GM21447 (cell line): ENCODE data around the gene HEATR3.

Experiments used
- ATAC-seq: cut with Tn5 transposase; IDR thresholded peaks from one replicate; pipeline ENCODE4 v1.9.1; 2021; ENCODE audit not compliant: unreplicated experiment

HEATR3 gene

DNA sequence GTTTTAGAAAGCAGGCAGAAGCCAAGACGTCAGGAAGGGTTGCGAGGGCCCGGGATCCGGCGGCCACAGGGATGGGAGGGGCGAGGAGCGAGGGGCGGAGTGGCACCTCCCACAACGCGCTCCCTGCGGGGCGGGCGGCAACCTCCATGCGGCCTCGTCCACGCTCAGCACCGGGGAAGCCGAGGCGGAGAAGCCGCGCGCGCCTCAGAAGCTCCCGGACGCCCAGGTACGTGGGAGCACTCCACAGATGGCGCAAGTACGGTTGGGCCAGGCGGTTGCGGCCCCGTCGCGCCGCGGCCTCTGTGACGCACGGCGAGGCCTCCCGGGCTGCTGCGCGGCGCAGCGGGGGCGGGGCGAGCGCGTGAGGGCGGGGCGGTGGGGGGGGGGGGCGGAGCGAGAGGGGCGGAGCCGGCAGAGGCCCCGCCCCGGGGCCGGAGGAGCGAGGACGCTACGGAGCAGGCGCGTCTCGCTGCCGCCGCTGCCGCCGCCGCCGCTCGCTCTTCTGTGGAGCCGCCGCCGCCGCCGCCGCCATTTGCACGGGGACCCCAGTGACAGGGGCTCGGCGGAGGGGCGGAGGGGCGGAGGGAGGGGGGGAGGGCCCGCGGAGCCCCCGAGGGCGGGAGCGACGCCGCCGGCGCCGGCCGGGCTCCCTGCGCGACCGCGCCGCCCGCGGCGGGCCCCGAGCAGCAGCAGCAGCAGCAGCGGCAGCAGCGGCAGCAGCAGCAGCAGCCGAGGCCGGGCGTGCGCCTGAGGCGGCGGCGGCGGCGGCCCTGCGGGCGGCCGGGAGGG is 87.2 kb downstream of the HEATR3 start, which contains the start of gene TENT4B:
TSS of gene TENT4B (plus strand) at position 500 of the 789 bp plus-strand sequence. CDS start 316 bp downstream, outside the sequence.
- peak; percentile 67 for ATAC-seq

DNA sequence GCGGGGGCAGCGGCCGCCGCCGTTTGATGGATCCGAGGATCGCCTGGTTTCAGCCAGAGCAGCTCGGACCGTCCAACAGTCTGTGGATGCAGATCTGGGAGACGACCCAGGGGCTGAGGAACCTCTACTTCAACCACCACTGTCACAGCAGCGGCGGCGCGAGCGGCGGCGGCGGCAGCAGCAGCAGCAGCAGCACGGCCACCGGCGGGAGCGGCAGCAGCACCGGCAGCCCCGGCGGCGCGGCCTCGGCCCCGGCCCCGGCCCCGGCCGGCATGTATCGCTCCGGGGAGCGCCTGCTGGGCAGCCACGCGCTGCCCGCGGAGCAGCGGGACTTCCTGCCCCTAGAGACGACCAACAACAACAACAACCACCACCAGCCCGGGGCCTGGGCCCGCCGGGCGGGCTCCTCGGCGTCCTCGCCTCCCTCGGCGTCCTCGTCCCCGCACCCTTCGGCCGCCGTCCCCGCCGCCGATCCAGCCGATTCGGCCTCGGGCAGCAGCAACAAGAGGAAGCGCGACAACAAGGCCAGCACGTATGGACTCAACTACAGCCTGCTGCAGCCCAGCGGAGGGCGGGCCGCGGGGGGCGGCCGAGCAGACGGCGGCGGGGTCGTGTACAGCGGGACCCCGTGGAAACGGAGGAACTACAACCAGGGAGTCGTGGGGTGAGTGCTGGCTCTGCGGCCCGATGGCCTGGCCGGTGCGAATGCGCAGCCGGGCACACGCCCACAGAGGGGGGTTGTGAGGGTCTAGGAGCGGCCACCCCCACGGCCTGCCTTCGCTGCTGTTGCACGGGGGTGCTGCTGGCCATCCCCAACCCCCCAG is 88.0 kb downstream of the HEATR3 start:
- ATAC-seq, result peak; percentile 18

- no peak for ATAC-seq
Observed at GRCh38 chr16:50154420-50154950, 88.7 kb downstream of the HEATR3 start.

GRCh38 chr16:50155925-50156324 is 90.2 kb downstream of the HEATR3 start:
- ATAC-seq, result no peak
